ENCODE data around the gene CLTCL1. TPM values are rescaled to one million over a fixed set of nuclear protein-coding genes. Genes with fewer than 3 reads are reported as not detected.

Gene CLTCL1
- total RNA-seq, 1 experiment from 2014 or later, result 7.9 TPM

DNA sequence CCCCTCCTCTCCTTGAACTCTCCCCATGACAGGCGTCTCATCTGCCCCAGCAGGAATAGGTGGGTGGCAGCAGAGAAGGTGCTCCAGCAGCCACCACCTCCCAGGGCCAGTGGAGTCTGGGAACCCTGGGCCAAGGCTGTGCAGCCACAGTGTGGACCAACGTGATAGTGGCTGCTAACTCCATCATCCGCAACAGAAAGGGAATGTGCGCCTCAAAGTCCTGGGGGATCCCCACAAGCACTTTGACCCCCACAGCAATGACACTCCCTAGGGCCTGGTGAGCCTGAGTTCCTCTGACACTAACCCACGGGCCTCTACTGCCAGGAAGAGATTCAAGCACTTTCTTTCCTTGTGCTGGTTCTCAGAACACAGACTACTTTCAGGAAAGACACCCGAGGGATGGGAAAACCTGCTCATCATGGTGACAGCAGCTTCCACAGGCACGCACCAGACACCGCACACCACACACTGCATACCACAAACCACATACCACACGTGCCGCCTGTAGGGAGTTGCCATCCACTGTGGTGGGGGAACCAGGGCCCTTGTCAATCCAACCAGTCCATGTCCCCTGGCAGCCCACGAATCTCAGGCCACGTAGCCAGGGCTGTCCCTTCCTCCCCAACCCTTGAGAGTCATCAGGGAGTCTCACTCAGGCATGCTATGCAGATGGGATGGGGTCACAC, 109.6 kb downstream of the CLTCL1 start:
- H3K36me3 Mint-ChIP-seq (ENCODE audit: insufficient read depth, unreplicated experiment), result peaks cover 16% of the 10 kb centered on the region
- Histone ChIP-seq H3K27me3 (replicated peaks; ENCODE audit: control insufficient read depth, insufficient read depth, low read length) (no peaks in the 10 kb centered on the region), H3K36me3 (ENCODE audit: control insufficient read depth, insufficient read depth, low read length) (no peaks in the 10 kb centered on the region), H3K4me1 (peaks cover 2% of the 10 kb centered on the region), H3K4me3 (ENCODE audit: low read depth, low read length) (no peak overlapping the region), H3K9me3 (no peaks in the 10 kb centered on the region)
- TF ChIP-seq, protein P1, sequence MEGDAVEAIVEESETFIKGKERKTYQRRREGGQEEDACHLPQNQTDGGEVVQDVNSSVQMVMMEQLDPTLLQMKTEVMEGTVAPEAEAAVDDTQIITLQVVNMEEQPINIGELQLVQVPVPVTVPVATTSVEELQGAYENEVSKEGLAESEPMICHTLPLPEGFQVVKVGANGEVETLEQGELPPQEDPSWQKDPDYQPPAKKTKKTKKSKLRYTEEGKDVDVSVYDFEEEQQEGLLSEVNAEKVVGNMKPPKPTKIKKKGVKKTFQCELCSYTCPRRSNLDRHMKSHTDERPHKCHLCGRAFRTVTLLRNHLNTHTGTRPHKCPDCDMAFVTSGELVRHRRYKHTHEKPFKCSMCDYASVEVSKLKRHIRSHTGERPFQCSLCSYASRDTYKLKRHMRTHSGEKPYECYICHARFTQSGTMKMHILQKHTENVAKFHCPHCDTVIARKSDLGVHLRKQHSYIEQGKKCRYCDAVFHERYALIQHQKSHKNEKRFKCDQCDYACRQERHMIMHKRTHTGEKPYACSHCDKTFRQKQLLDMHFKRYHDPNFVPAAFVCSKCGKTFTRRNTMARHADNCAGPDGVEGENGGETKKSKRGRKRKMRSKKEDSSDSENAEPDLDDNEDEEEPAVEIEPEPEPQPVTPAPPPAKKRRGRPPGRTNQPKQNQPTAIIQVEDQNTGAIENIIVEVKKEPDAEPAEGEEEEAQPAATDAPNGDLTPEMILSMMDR (IDR thresholded peaks at IDR 0.05; ENCODE audit: insufficient read depth in 1 of 2, low read depth in 1 of 2, low read length in 1 of 2, severe bottlenecking in 1 of 2, unreplicated experiment in 1 of 2), result no peak
- no peaks in the 10 kb centered on the region for H3K9me3 Mint-ChIP-seq (ENCODE audit: unreplicated experiment)
- H3K4me3 Mint-ChIP-seq (ENCODE audit: unreplicated experiment), result no peak overlapping the region
- H3K27me3 Mint-ChIP-seq (ENCODE audit: insufficient read depth, unreplicated experiment), result no peaks in the 10 kb centered on the region
- no peak overlapping the region for H3K27ac Mint-ChIP-seq (ENCODE audit: unreplicated experiment)
- intact Hi-C loops (cut with micrococcal nuclease; ENCODE audit: unreplicated experiment), result no loop called here
- H3K4me1 Mint-ChIP-seq (ENCODE audit: low read depth, unreplicated experiment), result peaks cover 6% of the 10 kb centered on the region
- ChIA-PET POLR2A (no interaction called here), CTCF (no interaction called here)
- BruUV-seq (replicated peaks), result no TSS peak
- no peak for DNase-seq

DNA sequence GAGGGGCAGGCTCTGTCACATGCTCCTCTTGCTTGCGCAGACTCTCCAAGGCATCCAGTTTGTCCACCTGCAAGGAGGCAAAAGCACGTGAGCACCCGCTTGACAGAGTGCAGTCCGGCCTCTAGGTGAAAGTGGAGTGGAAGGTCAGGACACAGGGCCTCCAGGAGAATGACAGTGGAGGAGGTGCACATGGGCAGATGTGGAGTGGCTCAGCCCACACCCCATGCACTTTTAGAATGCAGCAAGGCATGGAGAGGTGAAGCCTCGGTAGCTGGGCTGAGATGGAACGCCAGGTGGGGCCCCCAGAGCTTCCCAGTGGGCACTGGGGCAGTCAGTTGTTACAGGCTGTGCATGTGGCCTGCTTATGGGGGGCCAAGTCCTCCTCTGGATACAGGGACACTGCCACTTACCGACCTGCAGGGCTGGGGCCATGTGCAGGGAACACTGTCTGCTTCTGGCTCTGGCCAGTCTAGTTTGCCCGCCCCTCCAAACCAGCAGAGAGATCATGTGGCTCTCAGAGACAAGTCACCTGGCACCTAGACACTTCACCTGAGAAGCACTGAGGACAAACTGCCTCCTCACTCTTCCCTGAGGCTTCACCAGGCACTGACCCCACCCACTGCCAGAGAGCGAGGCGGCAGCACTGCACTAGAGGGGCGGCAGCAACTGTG, 110.6 kb downstream of the CLTCL1 start:
- no TSS peak for BruUV-seq (replicated peaks)
- Mint-ChIP-seq H3K36me3 (ENCODE audit: insufficient read depth, unreplicated experiment) (peaks cover 23% of the 10 kb centered on the region), H3K27me3 (ENCODE audit: insufficient read depth, unreplicated experiment) (no peaks in the 10 kb centered on the region), H3K4me3 (ENCODE audit: unreplicated experiment) (no peak overlapping the region), H3K9me3 (ENCODE audit: unreplicated experiment) (no peaks in the 10 kb centered on the region), H3K4me1 (ENCODE audit: low read depth, unreplicated experiment) (peaks cover 6% of the 10 kb centered on the region), H3K27ac (ENCODE audit: unreplicated experiment) (no peak overlapping the region)
- TF ChIP-seq, protein P1 (IDR thresholded peaks at IDR 0.05; ENCODE audit: insufficient read depth in 1 of 2, low read depth in 1 of 2, low read length in 1 of 2, severe bottlenecking in 1 of 2, unreplicated experiment in 1 of 2), result no peak
- no peaks in the 10 kb centered on the region for H3K27me3 ChIP-seq (replicated peaks; ENCODE audit: control insufficient read depth, insufficient read depth, low read length)
- H3K9me3 ChIP-seq, result no peaks in the 10 kb centered on the region
- no peak for DNase-seq
- H3K36me3 ChIP-seq (ENCODE audit: control insufficient read depth, insufficient read depth, low read length), result peaks cover 3% of the 10 kb centered on the region
- intact Hi-C loops (cut with micrococcal nuclease; ENCODE audit: unreplicated experiment), result no loop called here
- ChIA-PET POLR2A (no interaction called here), CTCF (no interaction called here)
- no peak overlapping the region for H3K4me3 ChIP-seq (ENCODE audit: low read depth, low read length)
- H3K4me1 ChIP-seq, result peaks cover 8% of the 10 kb centered on the region

DNA sequence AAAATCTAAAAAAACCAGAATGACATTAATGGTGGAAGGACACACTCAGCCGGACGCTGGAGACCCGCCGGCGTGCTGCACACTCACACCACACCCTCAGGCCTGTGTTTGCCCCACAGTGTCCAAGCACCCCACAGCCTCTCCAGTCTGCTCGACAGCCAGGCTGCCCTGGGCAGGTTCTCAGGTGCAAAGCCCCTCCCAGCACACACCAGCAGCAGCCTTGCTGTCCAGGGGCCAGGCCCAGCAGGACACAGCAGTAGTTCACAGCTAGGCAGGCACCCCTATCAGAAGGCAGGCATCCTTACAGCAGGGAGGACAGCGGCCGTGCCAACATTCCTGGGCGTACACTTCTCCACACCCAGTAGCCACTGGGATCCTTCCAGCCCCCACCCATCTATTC, 111.3 kb downstream of the CLTCL1 start:
- Mint-ChIP-seq H3K27ac (ENCODE audit: unreplicated experiment) (no peak overlapping the region), H3K9me3 (ENCODE audit: unreplicated experiment) (no peaks in the 10 kb centered on the region), H3K4me3 (ENCODE audit: unreplicated experiment) (no peak overlapping the region), H3K36me3 (ENCODE audit: insufficient read depth, unreplicated experiment) (peaks cover 30% of the 10 kb centered on the region), H3K27me3 (ENCODE audit: insufficient read depth, unreplicated experiment) (no peaks in the 10 kb centered on the region), H3K4me1 (ENCODE audit: low read depth, unreplicated experiment) (peaks cover 6% of the 10 kb centered on the region)
- H3K4me1 ChIP-seq, result peaks cover 14% of the 10 kb centered on the region
- H3K4me3 ChIP-seq (ENCODE audit: low read depth, low read length), result no peak overlapping the region
- BruUV-seq (replicated peaks), result no TSS peak
- H3K27me3 ChIP-seq (replicated peaks; ENCODE audit: control insufficient read depth, insufficient read depth, low read length), result no peaks in the 10 kb centered on the region
- no peaks in the 10 kb centered on the region for H3K9me3 ChIP-seq
- CTCF ChIA-PET, result interaction anchor here (1.0 to 2.4 kb wide), 4 partner anchors 12 to 450 kb away, joined by 5 to 13 read pairs (median 9); partner anchors contain the start of genes CLTCL1 and ESS2
- intact Hi-C loops (cut with micrococcal nuclease; ENCODE audit: unreplicated experiment), result no loop called here
- peaks cover 3% of the 10 kb centered on the region for H3K36me3 ChIP-seq (ENCODE audit: control insufficient read depth, insufficient read depth, low read length)
- TF ChIP-seq, protein P1 (IDR thresholded peaks at IDR 0.05; ENCODE audit: insufficient read depth in 1 of 2, low read depth in 1 of 2, low read length in 1 of 2, severe bottlenecking in 1 of 2, unreplicated experiment in 1 of 2), result no peak
- POLR2A ChIA-PET, result interaction anchor here (0.6 kb wide), 1 partner anchor 436 kb away, joined by 6 read pairs; no protein-coding TSS in a partner anchor
- no peak for DNase-seq

Measured in Caco-2 (cell line).